Caco-2 (cell line): ENCODE results near the gene MGMT. TPM values are rescaled to one million over a fixed set of nuclear protein-coding genes. Genes with fewer than 3 reads are reported as not detected.

Source experiments
- BruUV-seq: library from RNA; stranded (reverse); fragments of 400-500 nt; replicated peaks from 2 replicates; lab custom pipeline; 2021; lab: Mats Ljungman, UMichigan
- CTCF ChIA-PET: fragments of 300-600 bp; sonication (Branson Sonifier 250); formaldehyde crosslinking; loops from one replicate; lab custom pipeline; 2022; ENCODE audit warnings: antibody characterized with exemption; lab: Charles Lee
- POLR2A ChIA-PET: fragments of 300-600 bp; sonication (Branson Sonifier 250); formaldehyde crosslinking; loops from one replicate; lab custom pipeline; 2022; ENCODE audit warnings: antibody characterized with exemption; lab: Charles Lee
- DNase-seq, 2 experiments: peaks; one replicate each; pipeline versions ENCODE4 v3.0.0 to v3.0.0-alpha.2; 2020 to 2022
- H3K27me3 ChIP-seq: replicated peaks from 2 replicates; pipeline ENCODE4 v1.6.0; 2011; ENCODE audit warnings: low read length; ENCODE audit not compliant: control insufficient read depth, insufficient read depth
- H3K36me3 ChIP-seq: 2 replicates; pipeline ENCODE4 v1.5.1; 2011; ENCODE audit warnings: low read length; ENCODE audit not compliant: control insufficient read depth, insufficient read depth
- H3K4me1 ChIP-seq: fragments of 250-450 bp; sonication (Bioruptor Pico); 2 replicates; pipeline ENCODE4 v1.5.1; 2020; ENCODE audit warnings: mild to moderate bottlenecking
- H3K4me3 ChIP-seq: 2 replicates; pipeline ENCODE4 v1.5.1; 2011; ENCODE audit warnings: low read depth, mild to moderate bottlenecking, control low read depth, low read length
- H3K9me3 ChIP-seq: fragments of 250-450 bp; sonication (Bioruptor Pico); 2 replicates; pipeline ENCODE4 v1.5.1; 2020; ENCODE audit warnings: mild to moderate bottlenecking, moderate library complexity
- H3K27ac Mint-ChIP-seq: one replicate; pipeline ENCODE4 v1.8.0; 2022; ENCODE audit warnings: mixed read lengths; ENCODE audit not compliant: unreplicated experiment
- H3K27me3 Mint-ChIP-seq: one replicate; pipeline ENCODE4 v1.8.0; 2022; ENCODE audit warnings: mixed read lengths; ENCODE audit not compliant: insufficient read depth, unreplicated experiment
- H3K36me3 Mint-ChIP-seq: one replicate; pipeline ENCODE4 v1.8.0; 2022; ENCODE audit warnings: mild to moderate bottlenecking, mixed read lengths; ENCODE audit not compliant: insufficient read depth, unreplicated experiment
- H3K4me1 Mint-ChIP-seq: one replicate; pipeline ENCODE4 v1.8.0; 2022; ENCODE audit warnings: low read depth, mixed read lengths; ENCODE audit not compliant: unreplicated experiment
- H3K4me3 Mint-ChIP-seq: one replicate; pipeline ENCODE4 v1.8.0; 2022; ENCODE audit warnings: mild to moderate bottlenecking, moderate library complexity, mixed read lengths; ENCODE audit not compliant: unreplicated experiment
- H3K9me3 Mint-ChIP-seq: one replicate; pipeline ENCODE4 v1.8.0; 2022; ENCODE audit warnings: mixed read lengths; ENCODE audit not compliant: unreplicated experiment
- intact Hi-C: fragments of 100-400 bp; cut with micrococcal nuclease; formaldehyde crosslinking; loops from one replicate; pipeline ENCODE4 v1.10.0; 2022; ENCODE audit not compliant: unreplicated experiment
- total RNA-seq: library from RNA; stranded (reverse); gene quantifications from 2 replicates; pipeline ENCODE4 v1.2.3, GENCODE V29; 2022
- TF ChIP-seq, protein P1 (sequence below), 2 experiments: fragments of 200-600 bp in 1 of 2; IDR thresholded peaks; 1 replicate in 1 of 2; 2 replicates in 1 of 2; pipeline versions ENCODE4 v1.5.1 to v1.8.0; 2011 to 2022; ENCODE audit warnings: antibody characterized with exemption in 1 of 2, control low read depth in 1 of 2, inconsistent platforms in 1 of 2, low read depth in 1 of 2, low read length in 1 of 2, mild to moderate bottlenecking in 1 of 2, moderate library complexity in 1 of 2; ENCODE audit not compliant: insufficient read depth in 1 of 2, severe bottlenecking in 1 of 2, unreplicated experiment in 1 of 2

Gene MGMT
- total RNA-seq, 1 experiment from 2014 or later, result 57.0 TPM

DNA sequence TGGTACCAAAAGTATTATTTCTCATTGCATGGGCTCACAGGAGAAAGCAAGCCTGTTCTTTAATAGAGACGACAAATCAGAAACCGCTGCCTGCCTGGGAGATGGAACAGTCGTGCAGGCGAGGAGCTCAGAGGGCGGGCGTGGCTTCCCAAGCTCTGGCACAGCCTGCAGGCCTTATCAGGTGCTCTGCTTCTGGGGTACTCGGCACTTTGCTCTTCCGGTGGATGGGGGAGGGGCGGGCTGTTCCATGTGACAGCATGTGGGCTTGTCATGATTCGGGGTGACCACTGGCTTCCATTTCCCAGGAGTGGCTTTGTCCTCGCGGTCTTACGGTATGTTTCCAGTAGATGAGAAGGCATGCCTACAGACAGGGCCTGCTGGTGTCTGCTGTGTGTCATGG lies 228.6 kb downstream of the MGMT start:
- H3K4me3 ChIP-seq, result no peak overlapping the region
- ChIA-PET CTCF (no interaction called here), POLR2A (no interaction called here)
- H3K36me3 Mint-ChIP-seq, result no peaks in the 10 kb centered on the region
- H3K27me3 ChIP-seq, result no peaks in the 10 kb centered on the region
- H3K9me3 ChIP-seq, result no peaks in the 10 kb centered on the region
- no peaks in the 10 kb centered on the region for H3K4me1 ChIP-seq
- no TSS peak for BruUV-seq
- H3K36me3 ChIP-seq, result peaks cover 1% of the 10 kb centered on the region
- no peaks in the 10 kb centered on the region for H3K27me3 Mint-ChIP-seq
- no peaks in the 10 kb centered on the region for H3K9me3 Mint-ChIP-seq
- intact Hi-C loops, result no loop called here
- no peaks in the 10 kb centered on the region for H3K4me1 Mint-ChIP-seq
- DNase-seq, result no peak
- H3K4me3 Mint-ChIP-seq, result no peak overlapping the region
- TF ChIP-seq, protein P1, sequence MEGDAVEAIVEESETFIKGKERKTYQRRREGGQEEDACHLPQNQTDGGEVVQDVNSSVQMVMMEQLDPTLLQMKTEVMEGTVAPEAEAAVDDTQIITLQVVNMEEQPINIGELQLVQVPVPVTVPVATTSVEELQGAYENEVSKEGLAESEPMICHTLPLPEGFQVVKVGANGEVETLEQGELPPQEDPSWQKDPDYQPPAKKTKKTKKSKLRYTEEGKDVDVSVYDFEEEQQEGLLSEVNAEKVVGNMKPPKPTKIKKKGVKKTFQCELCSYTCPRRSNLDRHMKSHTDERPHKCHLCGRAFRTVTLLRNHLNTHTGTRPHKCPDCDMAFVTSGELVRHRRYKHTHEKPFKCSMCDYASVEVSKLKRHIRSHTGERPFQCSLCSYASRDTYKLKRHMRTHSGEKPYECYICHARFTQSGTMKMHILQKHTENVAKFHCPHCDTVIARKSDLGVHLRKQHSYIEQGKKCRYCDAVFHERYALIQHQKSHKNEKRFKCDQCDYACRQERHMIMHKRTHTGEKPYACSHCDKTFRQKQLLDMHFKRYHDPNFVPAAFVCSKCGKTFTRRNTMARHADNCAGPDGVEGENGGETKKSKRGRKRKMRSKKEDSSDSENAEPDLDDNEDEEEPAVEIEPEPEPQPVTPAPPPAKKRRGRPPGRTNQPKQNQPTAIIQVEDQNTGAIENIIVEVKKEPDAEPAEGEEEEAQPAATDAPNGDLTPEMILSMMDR (IDR thresholded peaks at IDR 0.05; ENCODE audit: insufficient read depth in 1 of 2, low read depth in 1 of 2, low read length in 1 of 2, severe bottlenecking in 1 of 2, unreplicated experiment in 1 of 2), result no peak
- no peak overlapping the region for H3K27ac Mint-ChIP-seq

DNA sequence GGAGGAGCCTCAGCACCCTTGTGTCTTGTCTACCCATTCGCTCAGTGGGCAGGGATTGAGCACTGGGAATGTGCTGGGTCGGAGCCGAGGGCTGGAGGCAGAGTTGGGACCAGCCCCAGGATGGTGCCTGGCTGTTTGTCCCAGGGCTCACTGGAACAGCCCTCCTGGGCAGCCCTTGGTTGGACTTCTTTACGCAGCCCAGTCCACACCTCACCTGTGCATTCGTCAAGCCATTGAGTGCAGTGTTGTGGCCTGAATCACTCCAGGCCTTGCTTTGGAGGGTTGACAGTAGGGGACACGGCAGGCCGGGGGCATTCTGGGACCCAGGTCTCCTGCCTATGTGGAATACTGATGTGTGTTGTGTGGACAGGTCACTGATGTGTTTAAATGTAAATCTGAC lies 229.6 kb downstream of the MGMT start:
- no peak for DNase-seq
- Histone ChIP-seq H3K4me3 (no peak overlapping the region), H3K36me3 (no peaks in the 10 kb centered on the region; the same call in 1 of the 2 replicates), H3K9me3 (no peaks in the 10 kb centered on the region), H3K27me3 (no peaks in the 10 kb centered on the region), H3K4me1 (no peaks in the 10 kb centered on the region)
- Mint-ChIP-seq H3K4me1 (no peaks in the 10 kb centered on the region), H3K9me3 (no peaks in the 10 kb centered on the region), H3K4me3 (no peak overlapping the region), H3K27ac (no peak overlapping the region), H3K27me3 (no peaks in the 10 kb centered on the region), H3K36me3 (peaks cover 6% of the 10 kb centered on the region)
- ChIA-PET POLR2A (no interaction called here), CTCF (no interaction called here)
- no TSS peak for BruUV-seq
- TF ChIP-seq, protein P1 (IDR thresholded peaks at IDR 0.05; ENCODE audit: insufficient read depth in 1 of 2, low read depth in 1 of 2, low read length in 1 of 2, severe bottlenecking in 1 of 2, unreplicated experiment in 1 of 2), result no peak
- intact Hi-C loops, result no loop called here

DNA sequence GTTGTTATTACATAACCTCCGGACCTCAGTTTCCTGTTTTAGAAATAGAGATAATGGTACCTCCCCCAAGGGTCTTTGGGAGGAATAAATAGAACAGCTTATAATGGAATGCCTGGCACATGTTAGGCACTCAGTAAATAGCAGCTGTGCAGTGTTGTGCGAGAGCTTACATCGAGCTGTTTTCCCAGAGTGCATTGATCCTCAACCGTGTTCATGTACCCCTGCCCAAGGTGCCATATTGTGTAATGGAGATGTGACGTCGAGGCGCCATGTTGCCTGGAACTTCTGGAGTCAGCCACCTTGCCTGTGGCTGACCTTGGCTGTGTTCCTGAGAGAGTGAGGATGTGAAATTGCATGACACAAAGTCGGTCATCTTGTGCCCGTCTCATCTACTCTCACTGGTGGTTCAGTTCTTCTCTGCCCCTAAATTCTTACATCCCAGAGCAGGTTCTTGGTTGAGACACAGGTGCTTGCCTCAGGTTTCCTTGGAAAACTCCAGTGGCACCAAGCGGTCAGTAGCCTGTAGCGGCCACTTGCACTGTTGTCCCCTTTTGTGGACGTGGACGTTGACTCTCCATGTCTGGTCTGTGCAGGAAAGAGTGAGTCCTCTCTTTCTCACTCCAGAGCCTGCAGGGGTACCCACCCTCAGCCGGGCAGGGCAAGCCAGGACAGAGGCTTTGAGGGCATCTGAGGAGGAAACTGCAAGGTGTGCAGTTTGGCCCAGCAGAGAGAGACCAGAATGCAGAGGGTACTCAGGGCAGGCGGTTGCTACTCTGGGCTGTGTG lies 230.6 kb downstream of the MGMT start:
- no peaks in the 10 kb centered on the region for H3K4me1 ChIP-seq
- ChIA-PET POLR2A (no interaction called here), CTCF (no interaction called here)
- no peaks in the 10 kb centered on the region for H3K4me1 Mint-ChIP-seq
- H3K27me3 Mint-ChIP-seq, result no peaks in the 10 kb centered on the region
- no peaks in the 10 kb centered on the region for H3K9me3 ChIP-seq
- TF ChIP-seq, protein P1 (IDR thresholded peaks at IDR 0.05; ENCODE audit: insufficient read depth in 1 of 2, low read depth in 1 of 2, low read length in 1 of 2, severe bottlenecking in 1 of 2, unreplicated experiment in 1 of 2), result no peak
- H3K36me3 ChIP-seq, result no peaks in the 10 kb centered on the region; the same call in 1 of the 2 replicates
- no peak overlapping the region for H3K27ac Mint-ChIP-seq
- no peak for DNase-seq
- no TSS peak for BruUV-seq
- peaks cover 6% of the 10 kb centered on the region for H3K36me3 Mint-ChIP-seq
- H3K27me3 ChIP-seq, result no peaks in the 10 kb centered on the region
- H3K4me3 Mint-ChIP-seq, result no peak overlapping the region
- intact Hi-C loops, result no loop called here
- H3K9me3 Mint-ChIP-seq, result no peaks in the 10 kb centered on the region
- no peak overlapping the region for H3K4me3 ChIP-seq
